SK-N-SH (cell line): ENCODE results near the gene TRIOBP. TPM values are rescaled to one million over a fixed set of nuclear protein-coding genes. Genes with fewer than 3 reads are reported as not detected.

Experiments
- CTCF ChIA-PET: fragments of 300-600, 350-600 bp; formaldehyde crosslinking; extraction: SDS; loops from one replicate; lab custom pipeline; 2021; lab: Yijun Ruan, JAX
- POLR2A ChIA-PET: fragments of 350-600 bp; sonication (Branson Sonifier 250); formaldehyde crosslinking; extraction: SDS; loops from one replicate; lab custom pipeline; 2020; ENCODE audit warnings: antibody characterized with exemption, inconsistent platforms; lab: Yijun Ruan, JAX
- DNase-seq: peaks from one replicate; pipeline ENCODE4 v3.0.0; 2012
- H2AFZ ChIP-seq: fragments of 200-600 bp; sonication (generic); 2 replicates; pipeline ENCODE4 v1.8.1; 2016; ENCODE audit warnings: antibody characterized with exemption, mild to moderate bottlenecking, low read depth
- H3F3A ChIP-seq: fragments of 200-600 bp; sonication (generic); replicated peaks from 2 replicates; pipeline ENCODE3; 2016; ENCODE audit warnings: antibody characterized with exemption, mild to moderate bottlenecking; ENCODE audit not compliant: insufficient read depth
- H3K27ac ChIP-seq, 2 experiments: fragments of 200-500 bp in 1 of 2; fragments of 200-600 bp in 1 of 2; sonication (Bioruptor generic) in 1 of 2; sonication (generic), shearing (Covaris generic) in 1 of 2; 2 replicates each; pipeline versions ENCODE4 v1.5.1 to v1.6.1; 2014 to 2016; ENCODE audit warnings: low read depth in 2 of 2, inconsistent platforms in 1 of 2, low read length in 1 of 2, mild to moderate bottlenecking in 1 of 2, mixed read lengths in 1 of 2
- H3K27me3 ChIP-seq: fragments of 200-600 bp; sonication (generic), shearing (Covaris generic); 2 replicates; pipeline ENCODE4 v1.6.1; 2016; ENCODE audit warnings: mixed run types; ENCODE audit not compliant: insufficient read depth
- H3K36me3 ChIP-seq, 2 experiments: fragments of 200-500 bp in 1 of 2; fragments of 200-600 bp in 1 of 2; sonication (Bioruptor generic) in 1 of 2; sonication (generic) in 1 of 2; replicated peaks in 1 of 2; 2 replicates each; pipeline versions ENCODE3 to v1.5.1; 2014 to 2016; ENCODE audit warnings: low read length in 1 of 2, mild to moderate bottlenecking in 1 of 2; ENCODE audit not compliant: insufficient read depth in 2 of 2, control insufficient read depth in 1 of 2
- H3K4me1 ChIP-seq, 2 experiments: fragments of 200-500 bp in 1 of 2; fragments of 200-600 bp in 1 of 2; sonication (Bioruptor generic) in 1 of 2; sonication (generic), shearing (Covaris generic) in 1 of 2; 2 replicates each; pipeline versions ENCODE4 v1.5.1 to v1.6.1; 2014 to 2016; ENCODE audit warnings: low read depth in 1 of 2, low read length in 1 of 2, mixed run types in 1 of 2; ENCODE audit not compliant: insufficient read depth in 2 of 2, control insufficient read depth in 1 of 2
- H3K4me2 ChIP-seq: fragments of 200-600 bp; sonication (generic), shearing (Covaris generic); 2 replicates; pipeline ENCODE4 v1.6.1; 2017; ENCODE audit warnings: mixed run types
- H3K4me3 ChIP-seq, 2 experiments: fragments of 200-500 bp in 1 of 2; fragments of 200-600 bp in 1 of 2; sonication (Bioruptor generic) in 1 of 2; sonication (generic), shearing (Covaris generic) in 1 of 2; 2 replicates each; pipeline versions ENCODE4 v1.5.1 to v1.8.1; 2014 to 2016; ENCODE audit warnings: low read depth in 2 of 2, inconsistent platforms in 1 of 2, low read length in 1 of 2, mild to moderate bottlenecking in 1 of 2, mixed read lengths in 1 of 2, moderate library complexity in 1 of 2
- H3K79me2 ChIP-seq: fragments of 200-600 bp; sonication (generic); 2 replicates; pipeline ENCODE4 v1.8.1; 2017; ENCODE audit warnings: mild to moderate bottlenecking; ENCODE audit not compliant: insufficient read depth
- H3K9ac ChIP-seq: fragments of 200-600 bp; sonication (generic); 2 replicates; pipeline ENCODE4 v1.6.1; 2017; ENCODE audit warnings: mixed run types
- H3K9me2 ChIP-seq: fragments of 200-600 bp; sonication (generic); 2 replicates; pipeline ENCODE4 v1.6.1; 2017; ENCODE audit warnings: mixed run types
- H3K9me3 ChIP-seq: fragments of 200-600 bp; sonication (generic); 2 replicates; pipeline ENCODE4 v1.6.1; 2017; ENCODE audit warnings: mixed run types, mild to moderate bottlenecking, moderate library complexity
- H4K20me1 ChIP-seq: fragments of 200-600 bp; sonication (generic); 2 replicates; pipeline ENCODE4 v1.6.1; 2017; ENCODE audit warnings: mild to moderate bottlenecking, mixed run types; ENCODE audit not compliant: insufficient read depth
- CTCF ChIP-seq: fragments of 200-600 bp; sonication (generic); IDR thresholded peaks from 2 replicates; pipeline ENCODE4 v1.6.1; 2017; ENCODE audit warnings: antibody characterized with exemption, mild to moderate bottlenecking, moderate library complexity
- ELF1 ChIP-seq: IDR thresholded peaks from 2 replicates; pipeline ENCODE4 v1.4.0; 2012
- EP300 ChIP-seq, 2 experiments: IDR thresholded peaks; 2 replicates each; pipeline versions ENCODE4 v1.4.0 to v1.6.1; 2012; ENCODE audit warnings: borderline replicate concordance in 1 of 2, low read depth in 1 of 2, low read length in 1 of 2
- FOXJ3 ChIP-seq: sonication (generic); formaldehyde crosslinking; IDR thresholded peaks from 2 replicates; pipeline ENCODE4 v1.5.1; 2020; ENCODE audit warnings: mild to moderate bottlenecking, missing genetic modification reagents
- GABPA ChIP-seq: IDR thresholded peaks from 2 replicates; pipeline ENCODE4 v1.4.0; 2012; ENCODE audit warnings: low read depth, mild to moderate bottlenecking
- GATA2 ChIP-seq: sonication (generic); formaldehyde crosslinking; IDR thresholded peaks from 2 replicates; pipeline ENCODE4 v1.5.0; 2020; ENCODE audit warnings: mild to moderate bottlenecking, missing genetic modification reagents
- IRF3 ChIP-seq: fragments of 150-350 bp; IDR thresholded peaks from 2 replicates; pipeline ENCODE4 v1.6.1; 2016; ENCODE audit warnings: mild to moderate bottlenecking, low read depth, low read length
- MAX ChIP-seq: IDR thresholded peaks from 2 replicates; pipeline ENCODE4 v1.4.0; 2012; ENCODE audit warnings: low read depth
- MEF2A ChIP-seq: IDR thresholded peaks from 2 replicates; pipeline ENCODE4 v1.4.0; 2012; ENCODE audit warnings: low read depth, borderline replicate concordance
- MXI1 ChIP-seq: IDR thresholded peaks from 2 replicates; pipeline ENCODE4 v1.6.1; 2012; ENCODE audit warnings: mild to moderate bottlenecking, low read depth, low read length, improper control_type of control experiment
- POLR2AphosphoS5 ChIP-seq: IDR thresholded peaks from 2 replicates; pipeline ENCODE4 v1.6.1; 2012; ENCODE audit warnings: low read depth, low read length
- RCOR1 ChIP-seq: fragments of 150-350 bp; IDR thresholded peaks from 2 replicates; pipeline ENCODE4 v1.6.1; 2017; ENCODE audit warnings: antibody characterized with exemption, low read length
- SIN3A ChIP-seq: IDR thresholded peaks from 2 replicates; pipeline ENCODE4 v1.6.1; 2012; ENCODE audit warnings: low read depth, mild to moderate bottlenecking, low read length, moderate library complexity, borderline replicate concordance
- SMC3 ChIP-seq: IDR thresholded peaks from 2 replicates; pipeline ENCODE4 v1.6.1; 2012; ENCODE audit warnings: low read depth, low read length, improper control_type of control experiment
- TAF1 ChIP-seq: IDR thresholded peaks from 2 replicates; pipeline ENCODE4 v1.6.1; 2012; ENCODE audit warnings: low read depth, mild to moderate bottlenecking, low read length, moderate library complexity, borderline replicate concordance
- TEAD4 ChIP-seq: IDR thresholded peaks from 2 replicates; pipeline ENCODE4 v1.4.0; 2012; ENCODE audit warnings: mild to moderate bottlenecking, borderline replicate concordance; ENCODE audit not compliant: insufficient read depth
- ZBTB33 ChIP-seq: IDR thresholded peaks from 2 replicates; pipeline ENCODE4 v1.4.0; 2012; ENCODE audit warnings: low read depth, borderline replicate concordance
- WGBS: methylation state at CpG from one replicate; pipeline ENCODE4 v1.1.6; 2017; ENCODE audit warnings: low lambda C conversion rate; 5-methylcytosine and 5-hydroxymethylcytosine counted together
- polyA plus RNA-seq, 3 experiments: library from polyadenylated mRNA; depleted of rRNA; stranded (reverse); fragments of >200 nt; gene quantifications; 2 replicates each; pipeline ENCODE4 v1.2.3, GENCODE V29; 2012

The TRIOBP gene
- polyA plus RNA-seq, 1 of the 3 experiments (the other 2 are of a cell fraction) = 43.6 TPM

- H3K36me3 ChIP-seq = peaks cover 5 to 20% of the 10 kb centered on the region in 2 experiments
- DNase-seq = no peak
- no peak overlapping the region for H3K4me2 ChIP-seq
- H4K20me1 ChIP-seq = no peaks in the 10 kb centered on the region
- peaks cover 9% of the 10 kb centered on the region for H3F3A ChIP-seq
- H3K9ac ChIP-seq = no peak overlapping the region
- ChIA-PET POLR2A (no interaction called here), CTCF (no interaction called here)
- WGBS = 93% methylated on average over 3 of the region's 3 CpGs
- no peaks in the 10 kb centered on the region for H3K9me3 ChIP-seq
- H3K27ac ChIP-seq = no peak overlapping the region
- no peak overlapping the region for H3K4me3 ChIP-seq
- TF ChIP-seq GABPA (no peak), EP300 (IDR thresholded peaks at IDR 0.05; ENCODE audit: borderline replicate concordance in 1 of 2, low read depth in 1 of 2, low read length in 1 of 2) (no peak), POLR2AphosphoS5 (no peak; the same call in 1 of the 2 replicates), TEAD4 (no peak), RCOR1 (no peak), TAF1 (no peak), MAX (no peak), ELF1 (no peak), IRF3 (no peak), SIN3A (no peak), MEF2A (no peak), FOXJ3 (CRISPR knock-in tag) (no peak), MXI1 (no peak), SMC3 (no peak)
- no peak overlapping the region for H2AFZ ChIP-seq
- H3K27me3 ChIP-seq = no peaks in the 10 kb centered on the region
- H3K9me2 ChIP-seq = no peaks in the 10 kb centered on the region
- H3K4me1 ChIP-seq = no peaks in the 10 kb centered on the region; a peak in 1 of 4 replicates
- no peaks in the 10 kb centered on the region for H3K79me2 ChIP-seq
These were observed 77.9 kb downstream of the TRIOBP start for GRCh38 chr22:37774728-37775127.

GRCh38 chr22:37775785-37776638 is 79.2 kb downstream of the TRIOBP start:
- TF ChIP-seq MAX (no peak), CTCF (no peak), ZBTB33 (no peak), POLR2AphosphoS5 (peak; percentile 12; the same call in 1 of the 2 replicates), GATA2 (CRISPR knock-in tag) (no peak)
- Histone ChIP-seq H3K9ac (no peak overlapping the region), H3F3A (peaks cover 9% of the 10 kb centered on the region), H3K36me3 (peaks cover 3 to 18% of the 10 kb centered on the region in 2 experiments), H3K4me1 (no peaks in the 10 kb centered on the region; a peak in 1 of 4 replicates), H3K4me3 (no peak overlapping the region), H3K27me3 (no peaks in the 10 kb centered on the region), H3K79me2 (no peaks in the 10 kb centered on the region), H4K20me1 (no peaks in the 10 kb centered on the region), H3K9me2 (no peaks in the 10 kb centered on the region), H3K4me2 (no peak overlapping the region), H3K9me3 (no peaks in the 10 kb centered on the region), H2AFZ (no peak overlapping the region), H3K27ac (no peak overlapping the region)
- POLR2A ChIA-PET = interaction anchor here (0.9 kb wide), 1 partner anchor 23 kb away, joined by 3 read pairs; no protein-coding TSS in a partner anchor
- DNase-seq = no peak
- CTCF ChIA-PET = interaction anchor here (0.9 to 1.3 kb wide), 4 partner anchors 20 to 142 kb away, joined by 3 to 4 read pairs (median 3); no protein-coding TSS in a partner anchor
- 90% methylated on average over 16 of the region's 17 CpGs for WGBS
